ENCODE data around the gene CEP104. TPM values are rescaled to one million over a fixed set of nuclear protein-coding genes. Genes with fewer than 3 reads are reported as not detected.

The CEP104 gene
- total and polyA plus RNA-seq, 10 of the 15 experiments (the other 5 are each of a cell fraction or from before 2014, with no cell fraction given), result 7.2 to 34.8 (median 19.3) TPM

Small RNAs within 50 kb of the gene (small RNA-seq; reads per million reads assigned to genes)
- gene RN7SL574P, result not detected

Other genes with a start within 250 kb of the CEP104 start
Only the 7 nearest of the 9 such genes appear.
- 41.9 and 49.1 TPM in 2 replicates for gene WRAP73, start 207.1 kb downstream of the CEP104 start, total RNA-seq (2014; rRNA removed)
- gene WRAP73, start 207.1 kb downstream of the CEP104 start, total RNA-seq (2014; rRNA removed; fragmentation: Illumina TruSeq; extraction: Trizol), result 22.8 and 23.8 TPM in 2 replicates
- gene WRAP73, start 207.1 kb downstream of the CEP104 start, total RNA-seq (2021), result 37.8 and 44.4 TPM in 2 replicates
- 28.7 and 49.1 TPM in 2 replicates for gene WRAP73, start 207.1 kb downstream of the CEP104 start, polyA plus RNA-seq (2011; rRNA removed)
- 13.8 and 46.8 TPM in 2 replicates for gene WRAP73, start 207.1 kb downstream of the CEP104 start, polyA plus RNA-seq (2014; fragmentation: Illumina TruSeq; extraction: Trizol)
- gene WRAP73, start 207.1 kb downstream of the CEP104 start, polyA plus RNA-seq (2014; fragmentation: Nextera tagmentation; extraction: Ambion mirVana), result 1 to 10 TPM; 3.2 to 7.6 TPM
- gene WRAP73, start 207.1 kb downstream of the CEP104 start, polyA plus RNA-seq (2014; rRNA removed), result 65.8 and 72.6 TPM in 2 replicates
- gene WRAP73, start 207.1 kb downstream of the CEP104 start, polyA plus RNA-seq (2016; fragmentation: Nextera tagmentation; extraction: Ambion mirVana), result 10 to 100 TPM; 52.5 to 58.5 TPM
- gene TP73, start 204.7 kb downstream of the CEP104 start, total RNA-seq (2014; rRNA removed), result 18.6 and 20.4 TPM in 2 replicates
- gene TP73, start 204.7 kb downstream of the CEP104 start, total RNA-seq (2014; rRNA removed; fragmentation: Illumina TruSeq; extraction: Trizol), result 7.8 and 8.5 TPM in 2 replicates
- 49.6 and 54.2 TPM in 2 replicates for gene TP73, start 204.7 kb downstream of the CEP104 start, total RNA-seq (2021)
- 3.3 and 6.5 TPM in 2 replicates for gene TP73, start 204.7 kb downstream of the CEP104 start, polyA plus RNA-seq (2011; rRNA removed)
- gene TP73, start 204.7 kb downstream of the CEP104 start, polyA plus RNA-seq (2014; fragmentation: Illumina TruSeq; extraction: Trizol), result 3.4 and 9.3 TPM in 2 replicates
- under 1 TPM; 0.08 to 0.22 TPM for gene TP73, start 204.7 kb downstream of the CEP104 start, polyA plus RNA-seq (2014; fragmentation: Nextera tagmentation; extraction: Ambion mirVana)
- gene TP73, start 204.7 kb downstream of the CEP104 start, polyA plus RNA-seq (2014; rRNA removed), result 20.4 and 28.7 TPM in 2 replicates
- 10 to 100 TPM; 24.8 to 29.4 TPM for gene TP73, start 204.7 kb downstream of the CEP104 start, polyA plus RNA-seq (2016; fragmentation: Nextera tagmentation; extraction: Ambion mirVana)
- not detected in 2 replicates for gene CCDC27, start 104.8 kb downstream of the CEP104 start, total RNA-seq (2014; rRNA removed)
- gene CCDC27, start 104.8 kb downstream of the CEP104 start, total RNA-seq (2014; rRNA removed; fragmentation: Illumina TruSeq; extraction: Trizol), result not detected in 2 replicates
- gene CCDC27, start 104.8 kb downstream of the CEP104 start, total RNA-seq (2021), result not detected in 2 replicates
- not detected in 2 replicates for gene CCDC27, start 104.8 kb downstream of the CEP104 start, polyA plus RNA-seq (2011; rRNA removed)
- not detected in 2 replicates for gene CCDC27, start 104.8 kb downstream of the CEP104 start, polyA plus RNA-seq (2014; fragmentation: Illumina TruSeq; extraction: Trizol)
- under 1 TPM in 1 of 2 experiments, not detected in 1; 0.05 TPM for gene CCDC27, start 104.8 kb downstream of the CEP104 start, polyA plus RNA-seq (2014; fragmentation: Nextera tagmentation; extraction: Ambion mirVana)
- gene CCDC27, start 104.8 kb downstream of the CEP104 start, polyA plus RNA-seq (2014; rRNA removed), result not detected in 2 replicates
- gene CCDC27, start 104.8 kb downstream of the CEP104 start, polyA plus RNA-seq (2016; fragmentation: Nextera tagmentation; extraction: Ambion mirVana), result not detected
- gene SMIM1, start 84.5 kb downstream of the CEP104 start, total RNA-seq (2014; rRNA removed), result 0.71 TPM in 1 of 2 replicates, not detected in the other
- not detected in 2 replicates for gene SMIM1, start 84.5 kb downstream of the CEP104 start, total RNA-seq (2014; rRNA removed; fragmentation: Illumina TruSeq; extraction: Trizol)
- 0.53 TPM in 1 of 2 replicates, not detected in the other for gene SMIM1, start 84.5 kb downstream of the CEP104 start, total RNA-seq (2021)
- 0.30 TPM in 1 of 2 replicates, not detected in the other for gene SMIM1, start 84.5 kb downstream of the CEP104 start, polyA plus RNA-seq (2011; rRNA removed)
- not detected in 2 replicates for gene SMIM1, start 84.5 kb downstream of the CEP104 start, polyA plus RNA-seq (2014; fragmentation: Illumina TruSeq; extraction: Trizol)
- not detected for gene SMIM1, start 84.5 kb downstream of the CEP104 start, polyA plus RNA-seq (2014; fragmentation: Nextera tagmentation; extraction: Ambion mirVana)
- 0.37 and 1.1 TPM in 2 replicates for gene SMIM1, start 84.5 kb downstream of the CEP104 start, polyA plus RNA-seq (2014; rRNA removed)
- gene SMIM1, start 84.5 kb downstream of the CEP104 start, polyA plus RNA-seq (2016; fragmentation: Nextera tagmentation; extraction: Ambion mirVana), result not detected
- 20.9 and 22.9 TPM in 2 replicates for gene LRRC47, start 60.7 kb downstream of the CEP104 start, total RNA-seq (2014; rRNA removed)
- 13.7 and 15.3 TPM in 2 replicates for gene LRRC47, start 60.7 kb downstream of the CEP104 start, total RNA-seq (2014; rRNA removed; fragmentation: Illumina TruSeq; extraction: Trizol)
- gene LRRC47, start 60.7 kb downstream of the CEP104 start, total RNA-seq (2021), result 31.0 and 34.6 TPM in 2 replicates
- 24.0 and 25.4 TPM in 2 replicates for gene LRRC47, start 60.7 kb downstream of the CEP104 start, polyA plus RNA-seq (2011; rRNA removed)
- gene LRRC47, start 60.7 kb downstream of the CEP104 start, polyA plus RNA-seq (2014; fragmentation: Illumina TruSeq; extraction: Trizol), result 20.4 and 26.1 TPM in 2 replicates
- gene LRRC47, start 60.7 kb downstream of the CEP104 start, polyA plus RNA-seq (2014; fragmentation: Nextera tagmentation; extraction: Ambion mirVana), result 1 to 10 TPM; 2.5 to 4.5 TPM
- 21.1 and 24.4 TPM in 2 replicates for gene LRRC47, start 60.7 kb downstream of the CEP104 start, polyA plus RNA-seq (2014; rRNA removed)
- 10 to 100 TPM; 14.1 to 15.3 TPM for gene LRRC47, start 60.7 kb downstream of the CEP104 start, polyA plus RNA-seq (2016; fragmentation: Nextera tagmentation; extraction: Ambion mirVana)
- gene DFFB, start 265 bp upstream of the CEP104 start, total RNA-seq (2014; rRNA removed), result 8.5 and 10.0 TPM in 2 replicates
- 5.5 and 6.2 TPM in 2 replicates for gene DFFB, start 265 bp upstream of the CEP104 start, total RNA-seq (2014; rRNA removed; fragmentation: Illumina TruSeq; extraction: Trizol)
- 7.7 and 8.3 TPM in 2 replicates for gene DFFB, start 265 bp upstream of the CEP104 start, total RNA-seq (2021)
- 8.8 and 10.7 TPM in 2 replicates for gene DFFB, start 265 bp upstream of the CEP104 start, polyA plus RNA-seq (2011; rRNA removed)
- 6.8 and 7.4 TPM in 2 replicates for gene DFFB, start 265 bp upstream of the CEP104 start, polyA plus RNA-seq (2014; fragmentation: Illumina TruSeq; extraction: Trizol)
- 1 to 10 TPM; 2.7 to 3.7 TPM for gene DFFB, start 265 bp upstream of the CEP104 start, polyA plus RNA-seq (2014; fragmentation: Nextera tagmentation; extraction: Ambion mirVana)
- gene DFFB, start 265 bp upstream of the CEP104 start, polyA plus RNA-seq (2014; rRNA removed), result 10.7 and 12.0 TPM in 2 replicates
- 1 to 10 TPM; 3.2 to 5.3 TPM for gene DFFB, start 265 bp upstream of the CEP104 start, polyA plus RNA-seq (2016; fragmentation: Nextera tagmentation; extraction: Ambion mirVana)
- 25.0 and 28.3 TPM in 2 replicates for gene C1orf174, start 43.1 kb upstream of the CEP104 start, total RNA-seq (2014; rRNA removed)
- gene C1orf174, start 43.1 kb upstream of the CEP104 start, total RNA-seq (2014; rRNA removed; fragmentation: Illumina TruSeq; extraction: Trizol), result 19.9 and 21.3 TPM in 2 replicates
- gene C1orf174, start 43.1 kb upstream of the CEP104 start, total RNA-seq (2021), result 16.9 and 18.6 TPM in 2 replicates
- gene C1orf174, start 43.1 kb upstream of the CEP104 start, polyA plus RNA-seq (2011; rRNA removed), result 34.3 and 35.3 TPM in 2 replicates
- gene C1orf174, start 43.1 kb upstream of the CEP104 start, polyA plus RNA-seq (2014; fragmentation: Illumina TruSeq; extraction: Trizol), result 25.8 TPM in 2 replicates
- gene C1orf174, start 43.1 kb upstream of the CEP104 start, polyA plus RNA-seq (2014; fragmentation: Nextera tagmentation; extraction: Ambion mirVana), result 10 to 100 TPM; 17.5 to 20.9 TPM
- 25.1 and 26.0 TPM in 2 replicates for gene C1orf174, start 43.1 kb upstream of the CEP104 start, polyA plus RNA-seq (2014; rRNA removed)
- 10 to 100 TPM; 32.2 to 35.4 TPM for gene C1orf174, start 43.1 kb upstream of the CEP104 start, polyA plus RNA-seq (2016; fragmentation: Nextera tagmentation; extraction: Ambion mirVana)